22Rv1 (cell line): ENCODE measurements around the gene MIEF1.

Source experiments
- ZFX ChIP-seq: fragments of 450-650 bp; IDR thresholded peaks from 2 replicates; pipeline ENCODE4 v1.6.1; 2017; ENCODE audit warnings: antibody characterized with exemption, borderline replicate concordance
- TF ChIP-seq, protein P1 (sequence below): fragments of 450-650 bp; IDR thresholded peaks from 2 replicates; pipeline ENCODE4 v1.5.1; 2017; ENCODE audit warnings: mild to moderate bottlenecking

DNA sequence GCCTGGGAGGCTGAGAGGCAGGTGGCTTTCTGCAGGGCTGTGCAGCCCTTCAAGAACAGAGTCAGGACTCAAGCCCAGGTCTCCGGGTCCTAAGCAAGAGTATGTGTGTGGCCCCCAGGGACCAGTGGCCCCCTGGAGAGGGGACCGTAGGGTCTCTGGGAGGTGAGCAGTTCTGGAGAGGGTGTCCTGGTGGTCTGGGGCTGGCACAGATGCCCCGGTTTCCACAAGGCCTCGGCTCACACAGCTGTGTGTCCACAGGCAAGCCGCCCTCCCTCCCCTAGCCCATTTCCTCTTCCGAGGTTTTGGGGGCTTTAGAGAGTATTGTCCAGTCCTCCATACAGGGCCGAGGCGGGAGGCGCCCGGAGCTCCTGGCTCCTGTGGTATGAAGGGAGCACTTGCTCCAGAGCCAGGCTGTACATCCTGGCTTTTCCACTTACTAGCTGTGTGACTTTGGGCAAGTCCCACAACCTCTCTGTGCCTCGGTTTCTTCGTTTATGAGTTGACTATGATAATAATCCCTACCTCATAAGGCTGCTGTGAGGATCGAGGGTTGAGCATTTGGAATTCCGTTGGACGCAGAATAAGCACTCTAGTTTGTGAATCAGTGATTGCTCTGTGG is 33.9 kb downstream of the MIEF1 start:
- TF ChIP-seq, protein P1, sequence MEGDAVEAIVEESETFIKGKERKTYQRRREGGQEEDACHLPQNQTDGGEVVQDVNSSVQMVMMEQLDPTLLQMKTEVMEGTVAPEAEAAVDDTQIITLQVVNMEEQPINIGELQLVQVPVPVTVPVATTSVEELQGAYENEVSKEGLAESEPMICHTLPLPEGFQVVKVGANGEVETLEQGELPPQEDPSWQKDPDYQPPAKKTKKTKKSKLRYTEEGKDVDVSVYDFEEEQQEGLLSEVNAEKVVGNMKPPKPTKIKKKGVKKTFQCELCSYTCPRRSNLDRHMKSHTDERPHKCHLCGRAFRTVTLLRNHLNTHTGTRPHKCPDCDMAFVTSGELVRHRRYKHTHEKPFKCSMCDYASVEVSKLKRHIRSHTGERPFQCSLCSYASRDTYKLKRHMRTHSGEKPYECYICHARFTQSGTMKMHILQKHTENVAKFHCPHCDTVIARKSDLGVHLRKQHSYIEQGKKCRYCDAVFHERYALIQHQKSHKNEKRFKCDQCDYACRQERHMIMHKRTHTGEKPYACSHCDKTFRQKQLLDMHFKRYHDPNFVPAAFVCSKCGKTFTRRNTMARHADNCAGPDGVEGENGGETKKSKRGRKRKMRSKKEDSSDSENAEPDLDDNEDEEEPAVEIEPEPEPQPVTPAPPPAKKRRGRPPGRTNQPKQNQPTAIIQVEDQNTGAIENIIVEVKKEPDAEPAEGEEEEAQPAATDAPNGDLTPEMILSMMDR: no peak
- no peak for TF ChIP-seq ZFX
